ENCODE data around the gene ATP5MG. TPM values are rescaled to one million over a fixed set of nuclear protein-coding genes. Genes with fewer than 3 reads are reported as not detected.

Gene ATP5MG
- total and polyA plus RNA-seq, 2 of the 4 experiments (the other 2 are of a cell fraction), result 144 to 219 TPM

- Histone ChIP-seq H3K27ac (ENCODE audit: insufficient read depth, low read length) (no peak overlapping the region), H3K23ac (ENCODE audit: low read depth, low read length) (no peak overlapping the region), H3K9me3 (ENCODE audit: control insufficient read depth, insufficient read depth, low read length) (no peaks in the 10 kb centered on the region), H3K14ac (replicated peaks; ENCODE audit: low read depth, low read length) (no peak overlapping the region), H3K18ac (ENCODE audit: low read depth, low read length) (no peak overlapping the region), H2BK20ac (ENCODE audit: low read depth, low read length) (no peak overlapping the region), H2AK5ac (ENCODE audit: low read depth, low read length) (no peak overlapping the region), H3K36me3 (ENCODE audit: control insufficient read depth, insufficient read depth, low read length) (peaks cover 26% of the 10 kb centered on the region), H2BK120ac (ENCODE audit: low read depth, low read length) (no peak overlapping the region), H3K4ac (ENCODE audit: low read depth, low read length) (no peak overlapping the region), H4K8ac (ENCODE audit: low read depth in 2 of 2, low read length in 2 of 2) (no peak overlapping the region), H3K4me1 (ENCODE audit: control insufficient read depth, insufficient read depth, low read length) (no peaks in the 10 kb centered on the region), H4K5ac (ENCODE audit: low read depth, low read length) (no peak overlapping the region), H2BK15ac (ENCODE audit: low read depth, low read length) (no peak overlapping the region), H3K79me1 (ENCODE audit: low read depth in 1 of 2, low read length in 2 of 2) (peaks cover 3 to 14% of the 10 kb centered on the region in 2 experiments; a peak in 1 of 4 replicates), H3K4me3 (ENCODE audit: insufficient read depth, low read depth, low read length) (no peak overlapping the region), H3K27me3 (ENCODE audit: control insufficient read depth, insufficient read depth, low read length) (no peaks in the 10 kb centered on the region), H2BK5ac (ENCODE audit: low read depth, low read length, poor library complexity, severe bottlenecking) (no peak overlapping the region), H3K4me2 (ENCODE audit: low read depth, low read length) (no peak overlapping the region), H3K56ac (ENCODE audit: extremely low read depth, insufficient read depth, low read length) (no peak overlapping the region), H4K91ac (ENCODE audit: insufficient read depth, low read depth, low read length) (no peak overlapping the region), H3K9me1 (ENCODE audit: insufficient read depth, low read length) (peaks cover 3% of the 10 kb centered on the region; the same call in 1 of the 2 replicates), H2AFZ (replicated peaks; ENCODE audit: low read length, poor library complexity) (no peak overlapping the region), H4K20me1 (ENCODE audit: insufficient read depth, low read length) (peaks cover 7% of the 10 kb centered on the region; the same call in 1 of the 2 replicates), H2AK9ac (replicated peaks; ENCODE audit: low read depth, low read length, poor library complexity) (no peak overlapping the region), H3K9ac (ENCODE audit: low read depth, low read length) (no peak overlapping the region)
- DNase-seq, result no peak
- no peak for ATAC-seq (ENCODE audit: low read depth)
- in situ Hi-C loops (cut with MboI; ENCODE audit: low sequenced_read_pairs) (no loop called here), dilution Hi-C loops (cut with HindIII; ENCODE audit: low sequenced_read_pairs, unreplicated experiment) (no loop called here), intact Hi-C loops (cut with micrococcal nuclease) (no loop called here)
- TF ChIP-seq MXI1 (IDR thresholded peaks at IDR 0.05; ENCODE audit: borderline replicate concordance, low read depth, low read length), result no peak
- peak; percentile 66; the same call in 1 of the 2 replicates for TF ChIP-seq MAFK (IDR thresholded peaks at IDR 0.05; ENCODE audit: low read depth, low read length)
- ChIA-PET CTCF (interaction anchor here (0.6 to 1.5 kb wide), 3 partner anchors 22 to 199 kb away, joined by 3 to 7 read pairs (median 5); no protein-coding TSS in a partner anchor), POLR2A (ENCODE audit: unreplicated experiment) (no interaction called here)
- no TSS peak for BruUV-seq (replicated peaks)
These were observed 4.0 kb upstream of the ATP5MG start for GRCh38 chr11:118397448-118397847.
